HL-60 (cell line): ENCODE results near the gene WWP2.

Experiments
- DNase-seq, 2 experiments: peaks; one replicate each; pipeline ENCODE4 v3.0.0-alpha.2; 2010 to 2020; ENCODE audit warnings: low read depth in 1 of 2, low spot score in 1 of 2
- H3K27ac ChIP-seq: fragments of 250-450 bp; sonication (Bioruptor Pico); replicated peaks from 2 replicates; pipeline ENCODE4 v1.5.1; 2020; ENCODE audit warnings: mild to moderate bottlenecking, moderate library complexity
- H3K27me3 ChIP-seq: fragments of 250-450 bp; sonication (Bioruptor Pico); 2 replicates; pipeline ENCODE4 v1.5.1; 2021; ENCODE audit warnings: mild to moderate bottlenecking, moderate library complexity; ENCODE audit not compliant: insufficient read depth, poor library complexity, severe bottlenecking
- H3K4me3 ChIP-seq: replicated peaks from 2 replicates; pipeline ENCODE4 v1.5.1; 2011; ENCODE audit warnings: mild to moderate bottlenecking, control low read depth, low read length; ENCODE audit not compliant: insufficient read depth
- CTCF ChIP-seq: IDR thresholded peaks from one replicate; pipeline ENCODE4 v1.5.1; 2011; ENCODE audit warnings: low read length, control low read depth, inconsistent platforms; ENCODE audit not compliant: insufficient read depth
- GABPA ChIP-seq: IDR thresholded peaks from 2 replicates; pipeline ENCODE4 v1.6.1; 2012; ENCODE audit warnings: low read depth
- POLR2AphosphoS5 ChIP-seq: IDR thresholded peaks from 2 replicates; pipeline ENCODE4 v1.6.1; 2012; ENCODE audit warnings: low read depth
- REST ChIP-seq: IDR thresholded peaks from 2 replicates; pipeline ENCODE4 v1.6.1; 2012; ENCODE audit warnings: low read depth; ENCODE audit not compliant: insufficient replicate concordance
- SPI1 ChIP-seq: IDR thresholded peaks from 2 replicates; pipeline ENCODE4 v1.6.1; 2012; ENCODE audit warnings: low read depth, mild to moderate bottlenecking, borderline replicate concordance

WWP2 gene

GRCh38 chr16:69831212-69832123 lies 69.3 kb downstream of the WWP2 start:
- Histone ChIP-seq H3K4me3 (no peak overlapping the region), H3K27me3 (no peaks in the 10 kb centered on the region), H3K27ac (no peak overlapping the region)
- no peak for DNase-seq
- TF ChIP-seq POLR2AphosphoS5 (no peak), GABPA (no peak), CTCF (no peak), SPI1 (no peak), REST (no peak)

- no peak for DNase-seq
- TF ChIP-seq REST, result no peak
- TF ChIP-seq GABPA, result no peak
- TF ChIP-seq SPI1, result no peak
- TF ChIP-seq CTCF, result no peak
- no peak for TF ChIP-seq POLR2AphosphoS5
Observed at GRCh38 chr16:69833357-69834282, 71.5 kb downstream of the WWP2 start.

GRCh38 chr16:69834807-69835466 lies 72.8 kb downstream of the WWP2 start:
- H3K27ac ChIP-seq, result no peak overlapping the region
- DNase-seq, result no peak

More at GRCh38 chr16:69833357-69834282, 71.5 kb downstream of the WWP2 start:
- no peak overlapping the region for H3K27ac ChIP-seq
- no peak overlapping the region for H3K4me3 ChIP-seq
- H3K27me3 ChIP-seq, result no peaks in the 10 kb centered on the region

More at GRCh38 chr16:69834807-69835466, 72.8 kb downstream of the WWP2 start:
- TF ChIP-seq GABPA (no peak), POLR2AphosphoS5 (no peak), SPI1 (no peak), CTCF (no peak), REST (no peak)
- no peaks in the 10 kb centered on the region for H3K27me3 ChIP-seq
- no peak overlapping the region for H3K4me3 ChIP-seq
